GM12878 (cell line): ENCODE results near the gene SNHG17. TPM values are rescaled to one million over a fixed set of nuclear protein-coding genes. Genes with fewer than 3 reads are reported as not detected.

Experiments
- ATAC-seq: fragments of 200-7000 bp; cut with Tn5 transposase; 3 replicates; pipeline ENCODE4 v1.9.1; 2020; ENCODE audit warnings: mild to moderate bottlenecking, moderate library complexity
- BruUV-seq: library from RNA; stranded (reverse); fragments of 400-500 nt; replicated peaks from 2 replicates; lab custom pipeline; 2021; lab: Mats Ljungman, UMichigan
- CTCF ChIA-PET: fragments of 300-600 bp; sonication (Branson Sonifier 250); formaldehyde crosslinking; extraction: SDS; loops from one replicate; lab custom pipeline; 2021; ENCODE audit warnings: inconsistent platforms; lab: Yijun Ruan, JAX
- POLR2A ChIA-PET: fragments of 350-600 bp; formaldehyde crosslinking; extraction: SDS; loops from one replicate; lab custom pipeline; 2021; ENCODE audit warnings: inconsistent platforms; lab: Charles Lee
- RAD21 ChIA-PET: fragments of 300-600 bp; sonication (Branson Sonifier 250); formaldehyde crosslinking; loops from one replicate; lab custom pipeline; 2023; ENCODE audit warnings: antibody characterized with exemption; ENCODE audit not compliant: unreplicated experiment; lab: Charles Lee
- SMC1A ChIA-PET: fragments of 300-600 bp; sonication (Branson Sonifier 250); formaldehyde crosslinking; loops from one replicate; lab custom pipeline; 2023; ENCODE audit not compliant: unreplicated experiment, uncharacterized antibody; lab: Charles Lee
- DNase-seq: peaks from one replicate; pipeline ENCODE4 v3.0.0-alpha.2; 2011; ENCODE audit warnings: low read depth, low spot score
- FAIRE-seq: peaks from 3 replicates; lab custom pipeline; 2011; peaks lifted over from hg19 to GRCh38; lab: Jason Lieb, UNC
- H2AFZ ChIP-seq: 2 replicates; pipeline ENCODE4 v1.6.0; 2011; ENCODE audit warnings: low read depth, low read length, control low read depth; ENCODE audit not compliant: control insufficient read depth
- H3K27ac ChIP-seq: 2 replicates; pipeline ENCODE4 v1.5.1; 2011; ENCODE audit warnings: control low read depth; ENCODE audit not compliant: control insufficient read depth, insufficient read depth
- H3K27me3 ChIP-seq, 2 experiments: replicated peaks in 1 of 2; 2 replicates each; pipeline versions ENCODE4 v1.6.0 to v1.6.1; 2011; ENCODE audit warnings: low read length in 1 of 2; ENCODE audit not compliant: control insufficient read depth in 2 of 2, insufficient read depth in 2 of 2
- H3K36me3 ChIP-seq, 2 experiments: 2 replicates each; pipeline ENCODE4 v1.5.1; 2011; ENCODE audit warnings: low read length in 1 of 2; ENCODE audit not compliant: control insufficient read depth in 2 of 2, insufficient read depth in 2 of 2
- H3K4me1 ChIP-seq: 2 replicates; pipeline ENCODE4 v1.6.1; 2011; ENCODE audit warnings: mild to moderate bottlenecking, low read length, moderate library complexity, mixed read lengths; ENCODE audit not compliant: control insufficient read depth, insufficient read depth
- H3K4me2 ChIP-seq: 2 replicates; pipeline ENCODE4 v1.6.0; 2011; ENCODE audit warnings: control low read depth; ENCODE audit not compliant: control insufficient read depth, insufficient read depth
- H3K4me3 ChIP-seq: fragments of 200-600 bp; sonication (generic); 2 replicates; pipeline ENCODE4 v1.5.1; 2016
- H3K79me2 ChIP-seq: 2 replicates; pipeline ENCODE4 v1.6.0; 2011; ENCODE audit warnings: low read length; ENCODE audit not compliant: control insufficient read depth, insufficient read depth
- H3K9ac ChIP-seq: 2 replicates; pipeline ENCODE4 v1.8.0; 2011; ENCODE audit warnings: low read length, control low read depth, mixed read lengths; ENCODE audit not compliant: control insufficient read depth, insufficient read depth
- H3K9me3 ChIP-seq: replicated peaks from 3 replicates; pipeline ENCODE4 v1.5.1; 2011; ENCODE audit warnings: mild to moderate bottlenecking, low read length; ENCODE audit not compliant: control insufficient read depth, insufficient read depth
- H4K20me1 ChIP-seq: 2 replicates; pipeline ENCODE4 v1.6.0; 2011; ENCODE audit not compliant: control insufficient read depth, insufficient read depth
- BRCA1 ChIP-seq: IDR thresholded peaks from 2 replicates; pipeline ENCODE4 v1.6.1; 2011; ENCODE audit warnings: low read depth, low read length, improper control_type of control experiment
- EGR1 ChIP-seq, 2 experiments: IDR thresholded peaks; 1 replicate in 1 of 2; 2 replicates in 1 of 2; pipeline ENCODE4 v1.6.1; 2011 to 2012; ENCODE audit warnings: low read depth in 2 of 2, low read length in 2 of 2, borderline replicate concordance in 1 of 2, mild to moderate bottlenecking in 1 of 2, moderate library complexity in 1 of 2
- SIN3A ChIP-seq: IDR thresholded peaks from 2 replicates; pipeline ENCODE4 v1.6.1; 2012; ENCODE audit warnings: low read depth, low read length, improper control_type of control experiment
- SRF ChIP-seq, 2 experiments: IDR thresholded peaks; 2 replicates each; pipeline ENCODE4 v1.6.1; 2011; ENCODE audit warnings: low read depth in 2 of 2, low read length in 2 of 2, mild to moderate bottlenecking in 1 of 2, moderate library complexity in 1 of 2
- STAT3 ChIP-seq: IDR thresholded peaks from 2 replicates; pipeline ENCODE4 v1.6.1; 2011; ENCODE audit warnings: low read depth, low read length, improper control_type of control experiment
- WGBS: methylation state at CpG from one replicate; pipeline ENCODE4 v1.1.6; 2016; ENCODE audit warnings: low lambda C conversion rate; ENCODE audit not compliant: insufficient replicate concordance, insufficient coverage; ENCODE audit errors: missing lambda C conversion rate; 5-methylcytosine and 5-hydroxymethylcytosine counted together
- in situ Hi-C: fragments of 300-500 bp; cut with MboI; formaldehyde crosslinking; loops from 9 replicates; pipeline ENCODE4 v1.14.3; 2018; ENCODE audit warnings: mixed read lengths
- intact Hi-C: fragments of 100-400 bp; cut with micrococcal nuclease; formaldehyde crosslinking; loops from one replicate; pipeline ENCODE4 v1.14.2; 2022; ENCODE audit not compliant: unreplicated experiment
- polyA plus RNA-seq, 11 experiments: library from polyadenylated mRNA; depleted of rRNA in 4 of 11; unstranded in 6 of 11; stranded (reverse) in 5 of 11; fragments of >200 nt; fragmentation: Nextera tagmentation in 4 of 11; fragmentation: Illumina TruSeq in 1 of 11; extraction: Ambion mirVana in 4 of 11; extraction: Trizol in 1 of 11; gene quantifications; 1 replicate in 1 of 11; 2 replicates in 10 of 11; pipeline versions ENCODE4 v1.2.1 to v1.2.3, GENCODE V29; 2011 to 2016; ENCODE audit warnings: inconsistent platforms in 2 of 11, missing spikeins in 2 of 11, low read depth in 1 of 11
- total RNA-seq, 4 experiments: library from RNA; depleted of rRNA in 3 of 4; stranded (reverse); fragments of >200 nt in 3 of 4; fragmentation: Illumina TruSeq in 1 of 4; extraction: Trizol in 1 of 4; gene quantifications; 2 replicates each; pipeline versions ENCODE4 v1.2.1 to v1.2.3, GENCODE V29; 2013 to 2021
- TF ChIP-seq, protein P1 (sequence below): IDR thresholded peaks from 2 replicates; pipeline ENCODE4 v1.6.1; 2012; ENCODE audit warnings: improper control_type of control experiment, low read depth, low read length; ENCODE audit not compliant: insufficient replicate concordance
- TF ChIP-seq, protein P2 (sequence below): fragments of 450-650 bp; IDR thresholded peaks from 2 replicates; pipeline ENCODE4 v1.6.1; 2016; ENCODE audit warnings: mild to moderate bottlenecking
- TF ChIP-seq, protein P3 (sequence below): IDR thresholded peaks from 2 replicates; pipeline ENCODE4 v1.6.1; 2012; ENCODE audit warnings: low read length, inconsistent platforms
- TF ChIP-seq, protein P4 (sequence below): fragments of 450-650 bp; IDR thresholded peaks from 2 replicates; pipeline ENCODE4 v1.6.1; 2017; ENCODE audit warnings: mild to moderate bottlenecking, moderate library complexity

SNHG17 gene
- total and polyA plus RNA-seq, 10 of the 15 experiments (the other 5 are each of a cell fraction or from before 2014, with no cell fraction given): 20.8 to 63.0 (median 33.9) TPM

DNA sequence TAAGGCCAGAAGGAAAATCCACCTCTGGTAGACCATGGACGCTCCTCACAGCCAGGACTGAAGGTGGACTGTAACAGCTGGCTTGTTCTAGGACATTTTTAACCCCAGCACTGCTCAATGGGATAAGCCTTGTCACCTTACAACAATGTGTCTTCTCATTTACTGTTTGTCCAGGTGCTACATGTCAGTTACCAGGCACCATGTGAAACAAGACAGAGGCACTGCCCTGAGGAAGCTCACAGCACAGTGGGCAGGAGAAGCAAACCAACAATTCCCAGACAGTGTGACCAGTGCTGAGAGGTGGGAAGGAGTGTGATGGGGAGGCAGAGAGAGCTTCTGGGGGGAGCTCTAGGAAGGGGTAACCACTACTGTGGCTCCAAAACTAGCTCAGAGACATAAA lies 10.7 kb downstream of the SNHG17 start (continued):
- TF ChIP-seq, protein P1, sequence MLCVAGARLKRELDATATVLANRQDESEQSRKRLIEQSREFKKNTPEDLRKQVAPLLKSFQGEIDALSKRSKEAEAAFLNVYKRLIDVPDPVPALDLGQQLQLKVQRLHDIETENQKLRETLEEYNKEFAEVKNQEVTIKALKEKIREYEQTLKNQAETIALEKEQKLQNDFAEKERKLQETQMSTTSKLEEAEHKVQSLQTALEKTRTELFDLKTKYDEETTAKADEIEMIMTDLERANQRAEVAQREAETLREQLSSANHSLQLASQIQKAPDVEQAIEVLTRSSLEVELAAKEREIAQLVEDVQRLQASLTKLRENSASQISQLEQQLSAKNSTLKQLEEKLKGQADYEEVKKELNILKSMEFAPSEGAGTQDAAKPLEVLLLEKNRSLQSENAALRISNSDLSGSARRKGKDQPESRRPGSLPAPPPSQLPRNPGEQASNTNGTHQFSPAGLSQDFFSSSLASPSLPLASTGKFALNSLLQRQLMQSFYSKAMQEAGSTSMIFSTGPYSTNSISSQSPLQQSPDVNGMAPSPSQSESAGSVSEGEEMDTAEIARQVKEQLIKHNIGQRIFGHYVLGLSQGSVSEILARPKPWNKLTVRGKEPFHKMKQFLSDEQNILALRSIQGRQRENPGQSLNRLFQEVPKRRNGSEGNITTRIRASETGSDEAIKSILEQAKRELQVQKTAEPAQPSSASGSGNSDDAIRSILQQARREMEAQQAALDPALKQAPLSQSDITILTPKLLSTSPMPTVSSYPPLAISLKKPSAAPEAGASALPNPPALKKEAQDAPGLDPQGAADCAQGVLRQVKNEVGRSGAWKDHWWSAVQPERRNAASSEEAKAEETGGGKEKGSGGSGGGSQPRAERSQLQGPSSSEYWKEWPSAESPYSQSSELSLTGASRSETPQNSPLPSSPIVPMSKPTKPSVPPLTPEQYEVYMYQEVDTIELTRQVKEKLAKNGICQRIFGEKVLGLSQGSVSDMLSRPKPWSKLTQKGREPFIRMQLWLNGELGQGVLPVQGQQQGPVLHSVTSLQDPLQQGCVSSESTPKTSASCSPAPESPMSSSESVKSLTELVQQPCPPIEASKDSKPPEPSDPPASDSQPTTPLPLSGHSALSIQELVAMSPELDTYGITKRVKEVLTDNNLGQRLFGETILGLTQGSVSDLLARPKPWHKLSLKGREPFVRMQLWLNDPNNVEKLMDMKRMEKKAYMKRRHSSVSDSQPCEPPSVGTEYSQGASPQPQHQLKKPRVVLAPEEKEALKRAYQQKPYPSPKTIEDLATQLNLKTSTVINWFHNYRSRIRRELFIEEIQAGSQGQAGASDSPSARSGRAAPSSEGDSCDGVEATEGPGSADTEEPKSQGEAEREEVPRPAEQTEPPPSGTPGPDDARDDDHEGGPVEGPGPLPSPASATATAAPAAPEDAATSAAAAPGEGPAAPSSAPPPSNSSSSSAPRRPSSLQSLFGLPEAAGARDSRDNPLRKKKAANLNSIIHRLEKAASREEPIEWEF: no peak

DNA sequence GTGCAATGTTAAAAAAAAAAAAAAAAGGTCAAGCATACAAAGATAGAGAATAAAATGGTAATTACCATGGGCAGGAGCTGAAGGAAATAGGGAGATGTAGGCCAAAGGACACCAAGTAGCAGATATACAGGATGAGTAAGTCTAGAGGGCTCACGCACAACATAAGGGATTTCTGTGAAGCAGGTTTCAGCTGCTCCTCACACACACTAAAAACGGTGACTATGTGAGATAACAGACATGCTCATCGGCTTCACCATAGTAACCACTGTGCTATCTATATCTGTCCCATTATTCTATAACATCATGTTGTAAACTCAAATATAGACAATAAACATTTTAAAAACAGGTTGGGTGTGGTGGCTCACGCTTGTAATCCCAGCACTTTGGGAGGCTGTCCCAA lies 11.6 kb downstream of the SNHG17 start:
- no peak overlapping the region for H2AFZ ChIP-seq
- no TSS peak for BruUV-seq
- 75% methylated on average over 4 of the region's 4 CpGs for WGBS
- H4K20me1 ChIP-seq: peaks cover 14% of the 10 kb centered on the region
- H3K27me3 ChIP-seq: no peaks in the 10 kb centered on the region
- H3K4me3 ChIP-seq: no peak overlapping the region
- ChIA-PET POLR2A (interaction anchor here (0.7 kb wide), 1 partner anchor 1730 kb away, joined by 4 read pairs; no protein-coding TSS in a partner anchor), RAD21 (no interaction called here), SMC1A (interaction anchor here (1.0 to 2.8 kb wide), 3 partner anchors 9 to 15 kb away, joined by 3 to 9 read pairs (median 3); partner anchors contain the start of gene SNHG17), CTCF (interaction anchor here (1.6 kb wide), 1 partner anchor 15 kb away, joined by 6 read pairs; no protein-coding TSS in a partner anchor)
- H3K4me1 ChIP-seq: no peaks in the 10 kb centered on the region
- in situ Hi-C loops: no loop called here
- DNase-seq (no peak), FAIRE-seq (no peak), ATAC-seq (0 out of 3 replicates have a peak, but pooled peaks have one; percentile 7)
- H3K79me2 ChIP-seq: peaks cover 31% of the 10 kb centered on the region
- no peak overlapping the region for H3K9ac ChIP-seq
- H3K27ac ChIP-seq: no peak overlapping the region
- intact Hi-C loops: no loop called here
- peaks cover 67 to 70% of the 10 kb centered on the region in 2 experiments for H3K36me3 ChIP-seq
- H3K9me3 ChIP-seq: no peaks in the 10 kb centered on the region
- no peak overlapping the region for H3K4me2 ChIP-seq
- TF ChIP-seq, protein P2, sequence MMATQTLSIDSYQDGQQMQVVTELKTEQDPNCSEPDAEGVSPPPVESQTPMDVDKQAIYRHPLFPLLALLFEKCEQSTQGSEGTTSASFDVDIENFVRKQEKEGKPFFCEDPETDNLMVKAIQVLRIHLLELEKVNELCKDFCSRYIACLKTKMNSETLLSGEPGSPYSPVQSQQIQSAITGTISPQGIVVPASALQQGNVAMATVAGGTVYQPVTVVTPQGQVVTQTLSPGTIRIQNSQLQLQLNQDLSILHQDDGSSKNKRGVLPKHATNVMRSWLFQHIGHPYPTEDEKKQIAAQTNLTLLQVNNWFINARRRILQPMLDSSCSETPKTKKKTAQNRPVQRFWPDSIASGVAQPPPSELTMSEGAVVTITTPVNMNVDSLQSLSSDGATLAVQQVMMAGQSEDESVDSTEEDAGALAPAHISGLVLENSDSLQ: no peak
- TF ChIP-seq STAT3 (no peak), SRF (IDR thresholded peaks at IDR 0.05; ENCODE audit: low read depth in 2 of 2, low read length in 2 of 2) (no peak), BRCA1 (no peak), EGR1 (IDR thresholded peaks at IDR 0.05; ENCODE audit: borderline replicate concordance in 1 of 2, low read depth in 2 of 2, low read length in 2 of 2) (no peak), SIN3A (no peak)
- TF ChIP-seq, protein P3, sequence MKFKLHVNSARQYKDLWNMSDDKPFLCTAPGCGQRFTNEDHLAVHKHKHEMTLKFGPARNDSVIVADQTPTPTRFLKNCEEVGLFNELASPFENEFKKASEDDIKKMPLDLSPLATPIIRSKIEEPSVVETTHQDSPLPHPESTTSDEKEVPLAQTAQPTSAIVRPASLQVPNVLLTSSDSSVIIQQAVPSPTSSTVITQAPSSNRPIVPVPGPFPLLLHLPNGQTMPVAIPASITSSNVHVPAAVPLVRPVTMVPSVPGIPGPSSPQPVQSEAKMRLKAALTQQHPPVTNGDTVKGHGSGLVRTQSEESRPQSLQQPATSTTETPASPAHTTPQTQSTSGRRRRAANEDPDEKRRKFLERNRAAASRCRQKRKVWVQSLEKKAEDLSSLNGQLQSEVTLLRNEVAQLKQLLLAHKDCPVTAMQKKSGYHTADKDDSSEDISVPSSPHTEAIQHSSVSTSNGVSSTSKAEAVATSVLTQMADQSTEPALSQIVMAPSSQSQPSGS: no peak
- TF ChIP-seq, protein P4, sequence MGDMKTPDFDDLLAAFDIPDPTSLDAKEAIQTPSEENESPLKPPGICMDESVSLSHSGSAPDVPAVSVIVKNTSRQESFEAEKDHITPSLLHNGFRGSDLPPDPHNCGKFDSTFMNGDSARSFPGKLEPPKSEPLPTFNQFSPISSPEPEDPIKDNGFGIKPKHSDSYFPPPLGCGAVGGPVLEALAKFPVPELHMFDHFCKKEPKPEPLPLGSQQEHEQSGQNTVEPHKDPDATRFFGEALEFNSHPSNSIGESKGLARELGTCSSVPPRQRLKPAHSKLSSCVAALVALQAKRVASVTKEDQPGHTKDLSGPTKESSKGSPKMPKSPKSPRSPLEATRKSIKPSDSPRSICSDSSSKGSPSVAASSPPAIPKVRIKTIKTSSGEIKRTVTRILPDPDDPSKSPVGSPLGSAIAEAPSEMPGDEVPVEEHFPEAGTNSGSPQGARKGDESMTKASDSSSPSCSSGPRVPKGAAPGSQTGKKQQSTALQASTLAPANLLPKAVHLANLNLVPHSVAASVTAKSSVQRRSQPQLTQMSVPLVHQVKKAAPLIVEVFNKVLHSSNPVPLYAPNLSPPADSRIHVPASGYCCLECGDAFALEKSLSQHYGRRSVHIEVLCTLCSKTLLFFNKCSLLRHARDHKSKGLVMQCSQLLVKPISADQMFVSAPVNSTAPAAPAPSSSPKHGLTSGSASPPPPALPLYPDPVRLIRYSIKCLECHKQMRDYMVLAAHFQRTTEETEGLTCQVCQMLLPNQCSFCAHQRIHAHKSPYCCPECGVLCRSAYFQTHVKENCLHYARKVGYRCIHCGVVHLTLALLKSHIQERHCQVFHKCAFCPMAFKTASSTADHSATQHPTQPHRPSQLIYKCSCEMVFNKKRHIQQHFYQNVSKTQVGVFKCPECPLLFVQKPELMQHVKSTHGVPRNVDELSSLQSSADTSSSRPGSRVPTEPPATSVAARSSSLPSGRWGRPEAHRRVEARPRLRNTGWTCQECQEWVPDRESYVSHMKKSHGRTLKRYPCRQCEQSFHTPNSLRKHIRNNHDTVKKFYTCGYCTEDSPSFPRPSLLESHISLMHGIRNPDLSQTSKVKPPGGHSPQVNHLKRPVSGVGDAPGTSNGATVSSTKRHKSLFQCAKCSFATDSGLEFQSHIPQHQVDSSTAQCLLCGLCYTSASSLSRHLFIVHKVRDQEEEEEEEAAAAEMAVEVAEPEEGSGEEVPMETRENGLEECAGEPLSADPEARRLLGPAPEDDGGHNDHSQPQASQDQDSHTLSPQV: no peak
